ENCODE data around the gene ZNF33A.
"Not testable (repeated sequence)": the region's sequence is repeated elsewhere in the genome, so short reads cannot be mapped to it uniquely, and the experiment has no call there.

ZNF33A gene

GRCh38 chr10:38010119-38010903 lies at the start of gene ZNF33A:
ZNF33A (plus strand) TSS chr10:38010675; CDS start chr10:38012342, 1,667 bp downstream.
- in situ Hi-C loops (cut with MboI; ENCODE audit: low sequenced_read_pairs): no loop called here

DNA sequence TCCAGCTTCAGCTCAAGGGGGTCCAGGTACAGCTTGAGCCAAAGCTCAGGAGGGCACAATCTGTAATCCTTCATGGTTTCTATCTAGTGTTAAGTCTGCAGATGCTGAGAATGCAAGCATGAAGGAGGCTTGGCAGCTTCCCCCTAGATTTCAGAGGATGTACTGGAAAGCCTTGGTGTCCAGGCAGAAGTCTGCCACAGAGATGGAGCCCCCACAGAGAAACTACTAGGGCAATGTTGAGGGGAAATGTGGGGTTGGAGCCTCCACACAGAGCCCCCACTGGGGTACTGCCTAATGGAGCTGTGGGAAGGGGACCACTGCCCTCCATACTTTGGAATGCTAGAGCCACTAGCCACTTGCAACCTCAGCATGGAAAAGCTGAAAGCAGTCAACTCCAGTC lies 45.5 kb upstream of the ZNF33A start:
- in situ Hi-C loops (cut with MboI; ENCODE audit: low sequenced_read_pairs): no loop called here

- in situ Hi-C loops (cut with MboI; ENCODE audit: low sequenced_read_pairs): no loop called here
These were observed 38.1 kb upstream of the ZNF33A start for GRCh38 chr10:37972396-37972795.

DNA sequence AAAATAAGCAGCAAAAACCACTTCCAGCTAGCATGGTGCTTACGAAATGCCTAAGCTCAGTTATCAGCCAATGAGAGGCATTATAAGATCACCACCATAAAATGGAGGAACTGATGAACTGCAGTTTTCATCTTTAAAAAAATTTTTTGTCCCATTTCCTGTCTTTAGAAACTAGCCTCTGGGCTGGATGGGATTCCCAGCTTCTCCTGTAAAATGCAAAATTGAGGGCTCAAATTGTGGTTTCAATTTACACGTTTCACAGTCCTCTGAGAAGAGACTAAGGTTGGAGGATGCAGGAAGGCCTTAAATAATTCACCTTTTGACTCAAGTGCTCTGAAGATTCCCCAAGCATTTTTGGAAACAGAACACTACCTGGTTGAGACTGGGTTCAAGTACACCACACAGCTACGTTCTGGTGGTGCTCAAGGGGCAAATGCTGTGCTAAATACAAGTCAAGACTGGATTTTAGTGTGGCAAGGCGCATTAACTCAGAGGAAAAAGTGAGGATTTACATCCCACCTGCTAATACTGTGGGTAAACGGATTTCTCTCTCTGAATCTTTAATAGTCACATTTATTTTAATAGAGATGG lies 35.0 kb upstream of the ZNF33A start:
- in situ Hi-C loops (cut with MboI; ENCODE audit: low sequenced_read_pairs): no loop called here

GRCh38 chr10:37976091-37976879 lies 34.2 kb upstream of the ZNF33A start, which contains the start of gene ZNF25:
ZNF25 (minus strand) TSS chr10:37976647; CDS start chr10:37971722, 4,925 bp downstream.
- in situ Hi-C loops (cut with MboI; ENCODE audit: low sequenced_read_pairs): no loop called here

GRCh38 chr10:37976880-37977203 lies 33.6 kb upstream of the ZNF33A start:
- in situ Hi-C loops (cut with MboI; ENCODE audit: low sequenced_read_pairs): no loop called here

DNA sequence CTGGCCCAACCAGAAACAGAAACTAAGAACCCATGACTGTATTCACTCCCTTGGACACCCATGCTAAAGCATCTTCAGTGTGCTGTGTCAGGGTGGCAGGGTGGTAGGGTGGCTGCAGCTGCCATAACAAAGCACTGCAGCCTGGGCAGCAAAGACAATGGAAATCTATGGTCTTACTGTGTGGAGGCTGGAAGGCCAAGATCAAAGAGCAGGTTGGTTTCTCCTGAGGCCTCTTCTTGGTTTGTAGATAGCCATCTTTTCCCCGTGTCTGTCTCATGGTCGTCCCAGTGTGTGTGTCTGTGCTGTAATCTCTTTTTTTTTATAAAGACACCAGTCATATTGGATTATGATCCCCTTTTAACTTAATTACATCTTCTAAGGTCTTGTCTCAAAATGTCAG lies 18.8 kb upstream of the ZNF33A start:
- in situ Hi-C loops (cut with MboI; ENCODE audit: low sequenced_read_pairs): no loop called here

GRCh38 chr10:37992083-37992482 lies 18.4 kb upstream of the ZNF33A start:
- in situ Hi-C loops (cut with MboI; ENCODE audit: low sequenced_read_pairs): no loop called here

DNA sequence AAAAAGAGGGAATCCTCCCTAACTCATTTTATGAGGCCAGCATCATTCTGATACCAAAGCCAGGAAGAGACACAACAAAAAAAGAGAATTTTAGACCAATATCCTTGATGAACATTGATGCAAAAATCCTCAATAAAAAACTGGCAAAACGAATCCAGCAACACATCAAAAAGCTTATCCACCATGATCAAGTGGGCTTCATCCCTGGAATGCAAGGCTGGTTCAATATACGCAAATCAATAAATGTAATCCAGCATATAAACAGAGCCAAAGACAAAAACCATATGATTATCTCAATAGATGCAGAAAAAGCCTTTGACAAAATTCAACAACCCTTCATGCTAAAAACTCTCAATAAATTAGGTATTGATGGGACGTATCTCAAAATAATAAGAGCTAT lies 11.6 kb upstream of the ZNF33A start:
- in situ Hi-C loops (cut with MboI; ENCODE audit: low sequenced_read_pairs): not testable (repeated sequence)

- in situ Hi-C loops (cut with MboI; ENCODE audit: low sequenced_read_pairs): not testable (repeated sequence)
These were observed 10.0 kb upstream of the ZNF33A start for GRCh38 chr10:38000474-38000873.

DNA sequence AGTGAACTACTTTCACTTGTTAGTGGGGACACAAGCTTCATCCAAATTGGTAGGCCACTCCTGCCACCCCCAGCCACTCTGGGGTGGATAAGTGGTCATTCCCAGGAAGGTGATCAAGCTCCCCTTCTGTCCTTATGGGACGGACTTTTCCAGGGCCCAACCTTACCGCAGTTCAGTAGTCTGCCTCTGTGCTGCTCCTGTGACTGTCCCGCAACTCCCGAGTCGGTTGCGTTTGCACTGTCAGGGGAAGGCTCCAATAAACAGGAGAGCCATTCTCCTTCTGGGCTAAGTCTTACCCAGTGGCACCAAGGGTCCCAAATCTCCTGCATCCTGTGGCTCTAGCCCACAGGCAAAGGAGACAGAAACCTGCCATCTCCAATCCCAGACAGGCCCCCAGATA lies 7.4 kb upstream of the ZNF33A start:
- in situ Hi-C loops (cut with MboI; ENCODE audit: low sequenced_read_pairs): no loop called here

DNA sequence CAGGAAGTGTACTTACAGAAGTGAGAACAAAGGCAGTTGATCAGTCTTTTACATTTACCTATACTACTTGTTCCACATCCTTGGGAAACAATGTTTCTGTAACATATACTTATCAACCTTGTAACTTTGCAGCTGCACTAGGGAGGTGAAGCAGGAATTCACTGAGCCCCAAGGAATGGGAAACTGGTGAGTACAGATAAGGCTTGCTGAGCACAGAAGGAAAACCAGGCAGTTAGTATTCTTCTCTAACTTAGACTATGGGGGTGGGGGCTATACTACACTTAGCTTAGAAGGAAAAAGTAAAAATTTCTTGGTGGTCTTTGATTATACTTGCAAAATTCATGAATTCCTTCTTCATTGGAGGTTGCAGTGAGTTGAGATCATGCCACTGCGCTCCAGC lies 6.9 kb upstream of the ZNF33A start:
- in situ Hi-C loops (cut with MboI; ENCODE audit: low sequenced_read_pairs): no loop called here

- in situ Hi-C loops (cut with MboI; ENCODE audit: low sequenced_read_pairs): no loop called here
These were observed 2.9 kb upstream of the ZNF33A start for GRCh38 chr10:38007551-38007950.

- in situ Hi-C loops (cut with MboI; ENCODE audit: low sequenced_read_pairs): no loop called here
These were observed 2.5 kb upstream of the ZNF33A start for GRCh38 chr10:38007991-38008390.

GRCh38 chr10:38016354-38016753 lies 5.9 kb downstream of the ZNF33A start:
- in situ Hi-C loops (cut with MboI; ENCODE audit: low sequenced_read_pairs): no loop called here

GRCh38 chr10:38019124-38019523 lies 8.6 kb downstream of the ZNF33A start:
- in situ Hi-C loops (cut with MboI; ENCODE audit: low sequenced_read_pairs): not testable (repeated sequence)

DNA sequence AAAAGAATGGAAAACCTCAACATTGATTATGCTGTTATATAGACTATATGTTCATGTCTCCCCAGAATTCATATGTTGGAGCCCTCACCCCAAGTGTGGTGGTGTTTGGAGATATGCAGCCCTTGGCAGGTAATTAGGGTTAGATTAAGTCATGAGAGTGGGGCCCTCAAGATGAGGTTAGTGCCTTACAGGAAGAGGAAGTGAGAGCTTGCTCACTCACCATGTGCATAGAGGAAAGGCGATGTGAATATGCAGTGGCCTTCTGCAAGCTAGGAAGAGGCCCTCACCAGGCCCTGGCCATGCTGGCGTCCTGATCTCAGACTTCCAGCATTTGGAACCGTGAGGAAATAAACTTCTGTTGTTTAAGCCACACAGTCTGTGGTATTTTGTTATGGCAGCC lies 14.8 kb downstream of the ZNF33A start:
- in situ Hi-C loops (cut with MboI; ENCODE audit: low sequenced_read_pairs): no loop called here

- in situ Hi-C loops (cut with MboI; ENCODE audit: low sequenced_read_pairs): no loop called here
These were observed 17.5 kb downstream of the ZNF33A start for GRCh38 chr10:38027986-38028385.

DNA sequence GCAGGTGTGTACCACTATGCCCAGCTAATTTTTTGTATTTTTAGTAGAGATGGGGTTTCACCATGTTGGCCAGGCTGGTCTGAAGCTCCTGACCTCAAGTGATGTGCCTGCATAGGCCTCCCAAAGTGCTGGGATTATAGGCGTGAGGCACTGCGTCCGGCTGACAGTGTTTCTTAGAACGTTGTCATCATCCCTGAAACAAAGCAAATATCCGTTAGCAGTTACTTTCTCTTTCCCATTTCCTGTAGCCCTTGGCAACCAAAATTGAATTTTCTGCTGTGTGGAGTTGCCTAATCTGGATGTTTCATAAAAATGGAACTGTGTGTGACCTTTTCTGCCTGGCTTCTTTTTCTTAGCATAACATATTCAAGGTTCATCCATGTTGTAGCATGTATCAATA lies 22.4 kb downstream of the ZNF33A start:
- in situ Hi-C loops (cut with MboI; ENCODE audit: low sequenced_read_pairs): no loop called here

DNA sequence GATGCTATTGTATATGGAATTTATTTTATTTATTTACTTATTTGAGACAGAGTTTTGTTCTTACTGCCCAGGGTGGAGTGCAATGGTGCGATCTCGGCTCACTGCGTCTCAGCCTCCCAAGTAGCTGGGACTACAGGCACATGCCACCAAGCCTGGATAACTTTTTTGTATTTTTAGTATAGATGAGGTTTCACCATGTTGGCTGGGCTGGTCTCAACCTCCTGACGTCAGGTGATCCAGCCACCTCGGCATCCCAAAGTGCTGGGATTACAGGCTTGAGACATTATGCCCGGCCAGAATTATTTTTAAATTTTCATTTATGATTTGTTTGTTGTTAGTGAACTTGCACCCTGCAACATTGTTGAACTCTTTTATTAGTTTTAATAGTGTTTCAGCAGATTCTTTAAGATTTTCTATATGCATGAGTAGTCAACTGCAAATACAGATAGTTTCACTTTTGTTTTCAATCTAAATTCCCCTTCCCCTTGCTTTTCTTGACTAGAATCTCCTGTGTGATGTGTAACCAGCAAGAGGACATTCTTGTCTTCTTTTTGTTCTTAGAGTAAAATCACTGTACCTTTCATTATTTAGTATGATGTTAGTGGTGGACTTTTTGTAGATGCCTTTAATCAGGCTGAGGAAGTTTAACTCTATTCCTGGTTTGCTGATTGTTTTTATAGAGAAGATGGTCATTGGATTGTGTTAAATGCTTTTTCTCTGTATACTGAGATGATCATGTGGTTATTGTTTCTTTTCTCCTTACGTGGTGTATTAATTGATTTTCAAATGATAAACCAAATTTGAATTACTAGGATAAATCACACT lies 27.8 kb downstream of the ZNF33A start:
- in situ Hi-C loops (cut with MboI; ENCODE audit: low sequenced_read_pairs): no loop called here

GRCh38 chr10:38038932-38039245 lies 28.4 kb downstream of the ZNF33A start:
- in situ Hi-C loops (cut with MboI; ENCODE audit: low sequenced_read_pairs): no loop called here

Measured in HL-60/S4 (cell line).